K562 (cell line): ENCODE data around the gene DNAH1. TPM values are rescaled to one million over a fixed set of nuclear protein-coding genes. Genes with fewer than 3 reads are reported as not detected.

Experiments used
- ATAC-seq: fragments of 200-7000 bp; cut with Tn5 transposase; 3 replicates; pipeline ENCODE4 v1.9.1; 2020; ENCODE audit warnings: moderate library complexity
- BruUV-seq: library from RNA; stranded (reverse); fragments of 400-500 nt; replicated peaks from 2 replicates; lab custom pipeline; 2021; lab: Mats Ljungman, UMichigan
- CTCF ChIA-PET: fragments of 300-600 bp; formaldehyde crosslinking; extraction: SDS; loops from one replicate; lab custom pipeline; 2021; ENCODE audit warnings: low intra/inter-chr PET ratio; lab: Yijun Ruan, JAX
- POLR2A ChIA-PET: fragments of 300-600, 350-650 bp; sonication (Branson Sonifier 250); formaldehyde crosslinking; extraction: SDS; loops from one replicate; lab custom pipeline; 2021; ENCODE audit warnings: antibody characterized with exemption, inconsistent platforms; lab: Yijun Ruan, JAX
- DNase-seq, 4 experiments: peaks; one replicate each; pipeline versions ENCODE4 v3.0.0 to v3.0.0-alpha.2; 2011 to 2018; ENCODE audit warnings: low spot score in 3 of 4, mixed read lengths in 3 of 4; ENCODE audit errors: extremely low read depth in 1 of 4
- FAIRE-seq: peaks from 2 replicates; lab custom pipeline; 2011; peaks lifted over from hg19 to GRCh38; lab: Jason Lieb, UNC
- H2AFZ ChIP-seq: 2 replicates; pipeline ENCODE4 v1.6.0; 2011; ENCODE audit warnings: low read depth, low read length, control low read depth, inconsistent platforms
- H3K27ac ChIP-seq: fragments of 200-600 bp; 3 replicates; pipeline ENCODE4 v1.8.0; 2011; ENCODE audit warnings: low read depth, mild to moderate bottlenecking, control low read depth, inconsistent platforms, low read length, moderate library complexity, mixed read lengths; ENCODE audit errors: extremely low read depth
- H3K27me3 ChIP-seq, 2 experiments: fragments of 300-600 bp in 1 of 2; 2 replicates in 1 of 2; 3 replicates in 1 of 2; pipeline versions ENCODE4 v1.6.0 to v1.8.0; 2011; ENCODE audit warnings: inconsistent platforms in 2 of 2, low read length in 2 of 2, mild to moderate bottlenecking in 1 of 2, mixed read lengths in 1 of 2, moderate library complexity in 1 of 2; ENCODE audit not compliant: control insufficient read depth in 2 of 2, insufficient read depth in 2 of 2
- H3K36me3 ChIP-seq: fragments of 300-600 bp; 3 replicates; pipeline ENCODE4 v1.8.0; 2011; ENCODE audit warnings: mild to moderate bottlenecking, low read length, inconsistent platforms; ENCODE audit not compliant: control insufficient read depth, insufficient read depth
- H3K4me1 ChIP-seq, 2 experiments: fragments of 200-600 bp in 1 of 2; replicated peaks in 1 of 2; 2 replicates in 1 of 2; 3 replicates in 1 of 2; pipeline versions ENCODE4 v1.5.1 to v1.8.0; 2011; ENCODE audit warnings: inconsistent platforms in 2 of 2, low read length in 2 of 2, mild to moderate bottlenecking in 1 of 2, mixed read lengths in 1 of 2, moderate library complexity in 1 of 2; ENCODE audit not compliant: control insufficient read depth in 2 of 2, insufficient read depth in 2 of 2
- H3K4me2 ChIP-seq: 2 replicates; pipeline ENCODE4 v1.6.1; 2011; ENCODE audit warnings: low read length, control low read depth, inconsistent platforms, mixed read lengths; ENCODE audit not compliant: insufficient read depth
- H3K4me3 ChIP-seq: fragments of 200-600 bp; sonication (generic), shearing (Covaris generic); 2 replicates; pipeline ENCODE4 v1.5.1; 2016; ENCODE audit warnings: control low read depth, inconsistent platforms
- H3K79me2 ChIP-seq: fragments of 200-600 bp; 3 replicates; pipeline ENCODE4 v1.8.0; 2011; ENCODE audit warnings: low read length, inconsistent platforms; ENCODE audit not compliant: control insufficient read depth, insufficient read depth
- H3K9ac ChIP-seq, 2 experiments: 2 replicates each; pipeline versions ENCODE4 v1.6.0 to v1.6.1; 2011; ENCODE audit warnings: low read depth in 2 of 2, low read length in 2 of 2, control low read depth in 1 of 2, inconsistent platforms in 1 of 2, mild to moderate bottlenecking in 1 of 2, mixed read lengths in 1 of 2; ENCODE audit not compliant: insufficient read depth in 1 of 2
- H3K9me1 ChIP-seq: one replicate; pipeline ENCODE4 v1.6.0; 2011; ENCODE audit warnings: inconsistent platforms, mild to moderate bottlenecking, low read length, moderate library complexity; ENCODE audit not compliant: control insufficient read depth, insufficient read depth
- H3K9me3 ChIP-seq: replicated peaks from 2 replicates; pipeline ENCODE4 v1.5.1; 2011; ENCODE audit warnings: low read depth, low read length, inconsistent platforms; ENCODE audit not compliant: control insufficient read depth, insufficient read depth
- H4K20me1 ChIP-seq: replicated peaks from 2 replicates; pipeline ENCODE4 v1.6.1; 2011; ENCODE audit warnings: low read length, inconsistent platforms, mixed read lengths; ENCODE audit not compliant: control insufficient read depth, insufficient read depth
- C11orf30 ChIP-seq: fragments of 450-650 bp; IDR thresholded peaks from 2 replicates; pipeline ENCODE4 v1.6.1; 2016; ENCODE audit warnings: low read depth, mild to moderate bottlenecking
- CUX1 ChIP-seq: fragments of 200-800 bp; sonication (Bioruptor generic); IDR thresholded peaks from 2 replicates; pipeline ENCODE4 v1.6.1; 2016; ENCODE audit warnings: missing genetic modification characterization, missing compliant biosample characterization
- ZNF316 ChIP-seq: fragments of 450-650 bp; IDR thresholded peaks from 2 replicates; pipeline ENCODE4 v1.6.1; 2016
- whole genome bisulfite sequencing: fragments of 100-300 bp; shearing (Covaris generic); methylation state at CpG from one replicate; pipeline ENCODE4 v1.1.6; 2016; ENCODE audit warnings: low coverage, mixed read lengths; ENCODE audit not compliant: insufficient coverage; ENCODE audit errors: missing lambda C conversion rate; 5-methylcytosine and 5-hydroxymethylcytosine counted together
- in situ Hi-C: fragments of 300-500 bp; cut with MboI; formaldehyde crosslinking; loops from 4 replicates; pipeline ENCODE4 v1.15.0; 2018; ENCODE audit warnings: inconsistent platforms, mixed read lengths
- intact Hi-C: fragments of 100-400 bp; cut with micrococcal nuclease; formaldehyde crosslinking; loops from 2 replicates; pipeline ENCODE4 v1.14.2; 2022
- polyA plus RNA-seq, 8 experiments: library from polyadenylated mRNA; depleted of rRNA in 4 of 8; stranded (reverse) in 5 of 8; unstranded in 3 of 8; fragments of >200 nt; fragmentation: Nextera tagmentation in 2 of 8; fragmentation: Illumina TruSeq in 1 of 8; extraction: Ambion mirVana in 2 of 8; extraction: Trizol in 1 of 8; gene quantifications; 2 replicates each; pipeline versions ENCODE4 v1.2.1 to v1.2.3, GENCODE V29; 2011 to 2014; ENCODE audit warnings: inconsistent platforms in 1 of 8, missing spikeins in 1 of 8
- total RNA-seq, 7 experiments: library from RNA; depleted of rRNA in 6 of 7; stranded (reverse); fragments of >200 nt in 6 of 7; fragmentation: Illumina TruSeq in 2 of 7; extraction: Trizol in 2 of 7; gene quantifications; 2 replicates each; pipeline versions ENCODE4 v1.2.1 to v1.2.3, GENCODE V29; 2011 to 2021; ENCODE audit warnings: low replicate concordance in 1 of 7

DNAH1 gene
- total and polyA plus RNA-seq, 9 of the 15 experiments (the other 6 are each of a cell fraction or from before 2014, with no cell fraction given): 0.04 to 0.84 (median 0.50) TPM

GRCh38 chr3:52351762-52352368, 35.7 kb downstream of the DNAH1 start:
- ChIA-PET POLR2A (interaction anchor here (1.1 kb wide), 1 partner anchor 9 kb away, joined by 3 read pairs; no protein-coding TSS in a partner anchor), CTCF (no interaction called here)
- no TSS peak for BruUV-seq
- no peaks in the 10 kb centered on the region; a peak in 1 of 5 replicates for H3K27me3 ChIP-seq
- H2AFZ ChIP-seq: no peak overlapping the region
- peaks cover 0 to 12% of the 10 kb centered on the region in 2 experiments; a peak in 2 of 5 replicates for H3K4me1 ChIP-seq
- no peaks in the 10 kb centered on the region for H3K9me3 ChIP-seq
- no peak for FAIRE-seq
- H3K36me3 ChIP-seq: no peaks in the 10 kb centered on the region
- H3K9ac ChIP-seq: no peak overlapping the region
- ATAC-seq: no peak
- no peaks in the 10 kb centered on the region for H4K20me1 ChIP-seq
- no peaks in the 10 kb centered on the region for H3K79me2 ChIP-seq
- no peaks in the 10 kb centered on the region for H3K9me1 ChIP-seq
- H3K27ac ChIP-seq: no peak overlapping the region
- DNase-seq: no peak
- H3K4me3 ChIP-seq: no peak overlapping the region
- in situ Hi-C loops: no loop called here
- WGBS: 31% methylated on average over 11 of the region's 13 CpGs
- H3K4me2 ChIP-seq: no peak overlapping the region
- TF ChIP-seq C11orf30 (0 out of 2 replicates have a peak, but pooled peaks have one; percentile 15), ZNF316 (0 out of 2 replicates have a peak, but pooled peaks have one; percentile 4), CUX1 (CRISPR knock-in tag) (no peak)
- TF ChIP-seq, all 486 proteins: peak for 2
- intact Hi-C loops: no loop called here
